Activated CD8-positive, alpha-beta T cell treated with anti-CD3 and anti-CD28 coated beads for 36 hours (primary cell): ENCODE data around the gene ZBTB11. TPM values are rescaled to one million over a fixed set of nuclear protein-coding genes. Genes with fewer than 3 reads are reported as not detected.
"Not testable (repeated sequence)": the region's sequence is repeated elsewhere in the genome, so short reads cannot be mapped to it uniquely, and the experiment has no call there.

Experiments used
- ATAC-seq: fragments of 200-7000 bp; cut with Tn5 transposase; one replicate; pipeline ENCODE4 v1.10.0; 2021; ENCODE audit warnings: mild to moderate bottlenecking, moderate library complexity
- CTCF ChIA-PET: fragments of 350-600 bp; sonication (Branson Sonifier 250); formaldehyde crosslinking; loops from one replicate; lab custom pipeline; 2021; ENCODE audit warnings: antibody characterized with exemption; lab: Charles Lee
- POLR2A ChIA-PET: fragments of 350-600 bp; sonication (Branson Sonifier 250); formaldehyde crosslinking; loops from one replicate; lab custom pipeline; 2021; ENCODE audit warnings: antibody characterized with exemption; lab: Charles Lee
- DNase-seq: peaks from one replicate; pipeline ENCODE4 v3.0.0-alpha.2; 2020
- H3K27ac Mint-ChIP-seq: one replicate; pipeline ENCODE4 v1.8.0; 2021; ENCODE audit warnings: mild to moderate bottlenecking, mixed read lengths
- H3K27me3 Mint-ChIP-seq: one replicate; pipeline ENCODE4 v1.8.0; 2021; ENCODE audit warnings: mixed read lengths
- H3K36me3 Mint-ChIP-seq: one replicate; pipeline ENCODE4 v1.8.0; 2021; ENCODE audit warnings: low read depth, mixed read lengths
- H3K4me1 Mint-ChIP-seq: one replicate; pipeline ENCODE4 v1.8.0; 2021; ENCODE audit warnings: low read depth, mixed read lengths
- H3K4me3 Mint-ChIP-seq: one replicate; pipeline ENCODE4 v1.8.0; 2021; ENCODE audit warnings: mild to moderate bottlenecking, moderate library complexity, mixed read lengths
- H3K9me3 Mint-ChIP-seq: one replicate; pipeline ENCODE4 v1.8.0; 2021; ENCODE audit warnings: mixed read lengths
- intact Hi-C: fragments of 100-400 bp; cut with micrococcal nuclease; formaldehyde crosslinking; loops from one replicate; pipeline ENCODE4 v1.10.0; 2022
- total RNA-seq, 2 experiments: library from RNA; stranded (reverse); gene quantifications; one replicate each; pipeline ENCODE4 v1.2.3, GENCODE V29; 2021
- TF ChIP-seq, protein P1 (sequence below): fragments of 200-600 bp; IDR thresholded peaks from one replicate; pipeline ENCODE4 v1.8.0; 2022; ENCODE audit warnings: antibody characterized with exemption, mild to moderate bottlenecking

The ZBTB11 gene
- total RNA-seq, 2 experiments from 2014 or later: 28.5 to 29.6 TPM

DNA sequence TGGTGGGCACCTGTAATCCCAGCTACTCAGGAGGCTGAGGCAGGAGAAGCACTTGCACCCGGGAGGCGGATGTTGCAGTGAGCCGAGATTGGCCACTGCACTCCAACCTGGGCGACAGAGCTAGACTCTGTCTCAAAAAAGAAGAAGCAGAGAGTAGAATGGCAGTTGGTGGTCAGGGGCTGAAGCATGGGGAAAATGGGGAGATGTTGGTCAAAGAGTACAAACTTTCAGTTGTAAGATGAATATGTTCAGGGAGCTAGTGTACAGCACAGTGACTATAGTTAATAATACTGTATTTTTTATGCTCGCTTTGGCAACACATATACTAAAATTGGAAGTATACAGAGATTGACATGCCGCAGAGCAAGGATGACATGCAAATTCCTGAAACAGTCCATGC lies 61.4 kb downstream of the ZBTB11 start:
- Mint-ChIP-seq H3K9me3 (no peaks in the 10 kb centered on the region), H3K4me3 (no peak overlapping the region), H3K27me3 (no peaks in the 10 kb centered on the region), H3K4me1 (no peaks in the 10 kb centered on the region), H3K36me3 (no peaks in the 10 kb centered on the region), H3K27ac (no peak overlapping the region)
- ATAC-seq: no peak
- no peak for DNase-seq
- intact Hi-C loops: no loop called here
- ChIA-PET CTCF (interaction anchor here (1.3 kb wide), 1 partner anchor 21 kb away, joined by 3 read pairs; no protein-coding TSS in a partner anchor), POLR2A (no interaction called here)
- TF ChIP-seq, protein P1, sequence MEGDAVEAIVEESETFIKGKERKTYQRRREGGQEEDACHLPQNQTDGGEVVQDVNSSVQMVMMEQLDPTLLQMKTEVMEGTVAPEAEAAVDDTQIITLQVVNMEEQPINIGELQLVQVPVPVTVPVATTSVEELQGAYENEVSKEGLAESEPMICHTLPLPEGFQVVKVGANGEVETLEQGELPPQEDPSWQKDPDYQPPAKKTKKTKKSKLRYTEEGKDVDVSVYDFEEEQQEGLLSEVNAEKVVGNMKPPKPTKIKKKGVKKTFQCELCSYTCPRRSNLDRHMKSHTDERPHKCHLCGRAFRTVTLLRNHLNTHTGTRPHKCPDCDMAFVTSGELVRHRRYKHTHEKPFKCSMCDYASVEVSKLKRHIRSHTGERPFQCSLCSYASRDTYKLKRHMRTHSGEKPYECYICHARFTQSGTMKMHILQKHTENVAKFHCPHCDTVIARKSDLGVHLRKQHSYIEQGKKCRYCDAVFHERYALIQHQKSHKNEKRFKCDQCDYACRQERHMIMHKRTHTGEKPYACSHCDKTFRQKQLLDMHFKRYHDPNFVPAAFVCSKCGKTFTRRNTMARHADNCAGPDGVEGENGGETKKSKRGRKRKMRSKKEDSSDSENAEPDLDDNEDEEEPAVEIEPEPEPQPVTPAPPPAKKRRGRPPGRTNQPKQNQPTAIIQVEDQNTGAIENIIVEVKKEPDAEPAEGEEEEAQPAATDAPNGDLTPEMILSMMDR: no peak

DNA sequence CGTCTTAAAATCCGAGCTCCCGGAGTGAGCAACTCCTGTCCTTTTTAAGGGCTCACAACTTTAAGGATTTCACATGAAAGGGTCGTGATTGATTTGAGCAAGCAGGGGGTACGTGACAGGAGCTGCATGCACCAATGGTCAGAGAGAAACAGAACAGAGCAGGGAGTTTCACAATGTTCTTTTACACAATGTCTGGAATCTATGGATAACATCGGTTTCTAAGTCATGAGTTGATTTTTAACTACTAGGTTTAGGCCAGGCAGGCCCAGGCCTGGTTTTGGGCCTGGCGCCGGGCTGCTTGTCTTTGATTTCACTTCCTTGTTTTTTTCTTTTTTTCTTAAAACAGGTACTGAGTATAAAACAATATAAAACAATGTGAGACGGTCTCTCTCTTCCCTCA lies 63.9 kb downstream of the ZBTB11 start:
- H3K27ac Mint-ChIP-seq, H3K27me3 Mint-ChIP-seq, ATAC-seq, CTCF ChIA-PET, H3K9me3 Mint-ChIP-seq, DNase-seq, intact Hi-C loops, H3K4me3 Mint-ChIP-seq, POLR2A ChIA-PET, H3K4me1 Mint-ChIP-seq, H3K36me3 Mint-ChIP-seq: not testable (repeated sequence)

DNA sequence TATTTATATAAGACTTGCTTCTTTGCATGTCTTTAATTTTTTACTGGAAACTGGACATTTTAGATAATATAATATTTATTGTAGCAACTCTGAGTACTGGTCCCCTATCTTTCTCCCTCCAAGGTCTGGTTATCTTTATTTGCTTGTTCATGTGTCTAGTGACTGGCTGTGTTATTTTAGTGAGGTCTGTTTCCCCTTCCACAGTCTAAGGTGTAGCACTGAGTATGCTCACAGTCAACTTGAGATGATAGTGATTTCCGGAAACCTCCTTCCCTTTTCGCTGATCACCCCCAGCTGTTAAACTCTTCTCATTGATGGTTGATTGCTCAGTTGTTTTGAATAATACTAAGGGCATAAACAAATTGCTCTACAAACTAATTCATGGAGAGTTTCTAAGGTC lies 65.9 kb downstream of the ZBTB11 start:
- TF ChIP-seq, protein P1: no peak
- ATAC-seq: no peak
- Mint-ChIP-seq H3K4me1 (no peaks in the 10 kb centered on the region), H3K36me3 (no peaks in the 10 kb centered on the region), H3K27ac (no peak overlapping the region), H3K27me3 (no peaks in the 10 kb centered on the region), H3K9me3 (no peaks in the 10 kb centered on the region), H3K4me3 (no peak overlapping the region)
- no peak for DNase-seq
- ChIA-PET POLR2A (interaction anchor here (0.6 kb wide), 1 partner anchor 12 kb away, joined by 3 read pairs; no protein-coding TSS in a partner anchor), CTCF (no interaction called here)
- intact Hi-C loops: no loop called here

DNA sequence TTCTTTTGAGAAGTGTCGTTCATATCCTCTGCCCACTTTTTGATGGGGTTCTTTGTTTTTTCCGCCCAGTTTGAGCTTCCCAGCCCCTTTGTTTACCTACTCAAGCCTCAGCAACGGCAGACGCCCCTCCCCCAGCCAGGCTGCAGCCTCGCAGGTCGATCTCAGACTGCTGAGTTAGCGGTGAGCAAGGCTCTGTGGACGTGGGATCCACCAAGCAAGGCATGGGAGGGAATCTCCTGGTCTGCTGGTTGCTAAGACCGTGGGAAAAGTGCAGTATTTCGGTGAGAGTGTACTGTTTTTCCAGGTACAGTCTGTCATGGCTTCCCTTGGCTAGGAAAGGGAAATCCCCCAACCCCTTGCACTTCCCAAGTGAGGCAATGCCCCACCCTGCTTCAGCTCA lies 71.5 kb downstream of the ZBTB11 start:
- not testable (repeated sequence) for H3K36me3 Mint-ChIP-seq

DNA sequence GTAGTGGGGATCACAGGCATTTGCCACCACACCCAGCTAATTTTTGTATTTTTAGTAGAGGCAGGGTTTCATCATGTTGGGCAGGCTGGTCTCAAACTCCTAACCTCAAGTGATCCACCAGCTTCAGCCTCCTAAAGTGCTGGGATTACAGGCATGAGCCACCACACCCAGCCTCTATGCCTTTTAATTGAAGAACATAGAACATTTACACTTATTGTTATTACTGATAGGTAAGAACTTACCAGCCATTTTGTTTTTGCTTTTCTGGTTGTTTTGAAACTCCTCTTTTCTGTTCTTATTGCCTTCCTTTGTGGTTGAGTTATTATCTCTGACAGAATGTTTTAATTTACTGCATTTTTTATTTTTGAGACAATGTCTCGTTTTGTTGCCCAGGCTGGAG lies 73.7 kb downstream of the ZBTB11 start:
- no peak for ATAC-seq
- H3K36me3 Mint-ChIP-seq: peaks cover 3% of the 10 kb centered on the region
- H3K27ac Mint-ChIP-seq: no peak overlapping the region
- H3K27me3 Mint-ChIP-seq: no peaks in the 10 kb centered on the region
- no peaks in the 10 kb centered on the region for H3K9me3 Mint-ChIP-seq
- DNase-seq: no peak
- POLR2A ChIA-PET: no interaction called here
- intact Hi-C loops: no loop called here
- no peak overlapping the region for H3K4me3 Mint-ChIP-seq
- H3K4me1 Mint-ChIP-seq: peaks cover 1% of the 10 kb centered on the region
- TF ChIP-seq, protein P1: no peak
- CTCF ChIA-PET: interaction anchor here (1.4 kb wide), 1 partner anchor 30 kb away, joined by 4 read pairs; the partner anchor contains the start of gene PCNP

More for the DNA sequence above, 71.5 kb downstream of the ZBTB11 start:
- DNase-seq, CTCF ChIA-PET, H3K4me1 Mint-ChIP-seq, POLR2A ChIA-PET, ATAC-seq, intact Hi-C loops, H3K4me3 Mint-ChIP-seq, H3K27ac Mint-ChIP-seq, H3K9me3 Mint-ChIP-seq, H3K27me3 Mint-ChIP-seq: not testable (repeated sequence)

DNA sequence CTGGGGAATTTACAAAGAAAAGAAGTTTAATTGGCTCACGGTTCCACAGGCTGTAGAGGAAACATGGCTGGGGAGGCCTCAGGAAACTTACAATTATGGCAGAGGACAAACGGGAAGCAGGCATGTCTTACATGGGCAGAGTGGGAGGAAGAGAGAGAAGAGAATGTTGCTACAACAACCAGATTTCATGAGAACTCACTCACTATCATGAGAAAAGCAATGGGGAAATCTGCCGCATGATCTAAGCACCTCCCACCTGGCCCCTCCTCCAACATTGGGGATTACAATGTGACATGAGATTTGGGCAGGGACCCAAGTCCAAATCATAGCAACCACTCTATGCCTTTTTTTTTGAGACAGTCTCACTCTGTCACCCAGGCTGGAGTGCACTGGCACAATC lies 74.2 kb downstream of the ZBTB11 start:
- DNase-seq (no peak), ATAC-seq (no peak)
- H3K4me3 Mint-ChIP-seq: no peak overlapping the region
- no peaks in the 10 kb centered on the region for H3K9me3 Mint-ChIP-seq
- intact Hi-C loops: no loop called here
- no peak overlapping the region for H3K27ac Mint-ChIP-seq
- TF ChIP-seq, protein P1: no peak
- peaks cover 3% of the 10 kb centered on the region for H3K36me3 Mint-ChIP-seq
- ChIA-PET CTCF (interaction anchor here (1.4 kb wide), 1 partner anchor 29 kb away, joined by 4 read pairs; the partner anchor contains the start of gene PCNP), POLR2A (no interaction called here)
- H3K4me1 Mint-ChIP-seq: peaks cover 1% of the 10 kb centered on the region
- H3K27me3 Mint-ChIP-seq: no peaks in the 10 kb centered on the region

Other genes with a start within 250 kb of the ZBTB11 start
- 10 to 100 TPM in 1 of 2 experiments, 1 to 10 TPM in 1; 9.6 to 11.4 TPM for gene SENP7, start 163.9 kb downstream of the ZBTB11 start, total RNA-seq
- gene TRMT10C, start 115.3 kb downstream of the ZBTB11 start, total RNA-seq: 10 to 100 TPM; 45.8 to 49.4 TPM
- gene PCNP, start 103.0 kb downstream of the ZBTB11 start, total RNA-seq: 100 to 1,000 TPM; 176 to 197 TPM
- 1,000 to 10,000 TPM; 1,828 to 1,839 TPM for gene RPL24, start 9.6 kb upstream of the ZBTB11 start, total RNA-seq
- gene CEP97, start 47.5 kb upstream of the ZBTB11 start, total RNA-seq: 10 to 100 TPM; 15.9 to 18.7 TPM
- 10 to 100 TPM; 20.9 to 21.6 TPM for gene NXPE3, start 102.1 kb upstream of the ZBTB11 start, total RNA-seq
- 10 to 100 TPM; 62.1 to 70.6 TPM for gene NFKBIZ, start 172.4 kb upstream of the ZBTB11 start, total RNA-seq